Neural cell (in vitro differentiated cells): ENCODE data around the gene P2RY14. TPM values are rescaled to one million over a fixed set of nuclear protein-coding genes. Genes with fewer than 3 reads are reported as not detected.

Experiments used
- H2AFZ ChIP-seq: fragments of 200-600, 300-800 bp; sonication (generic), shearing (Covaris generic); 2 replicates; pipeline ENCODE4 v1.6.0; 2014; ENCODE audit warnings: low read depth, mild to moderate bottlenecking, antibody characterized with exemption, low read length, moderate library complexity
- H3F3A ChIP-seq: fragments of 200-600 bp; shearing (Covaris generic); 2 replicates; pipeline ENCODE4 v1.6.1; 2016; ENCODE audit warnings: mild to moderate bottlenecking, moderate library complexity, mixed read lengths, antibody characterized with exemption, low read length; ENCODE audit not compliant: insufficient read depth, poor library complexity, severe bottlenecking
- H3K27ac ChIP-seq: fragments of 200-600, 300-800 bp; sonication (generic), shearing (Covaris generic); 2 replicates; pipeline ENCODE4 v1.5.1; 2014; ENCODE audit warnings: mild to moderate bottlenecking, low read length, moderate library complexity
- H3K27me3 ChIP-seq: fragments of 300-800, 200-600 bp; sonication (generic), shearing (Covaris generic); 2 replicates; pipeline ENCODE4 v1.6.0; 2014; ENCODE audit warnings: mild to moderate bottlenecking, low read depth, low read length, moderate library complexity; ENCODE audit not compliant: insufficient read depth
- H3K36me3 ChIP-seq: fragments of 300-800, 200-600 bp; sonication (generic), shearing (Covaris generic); 2 replicates; pipeline ENCODE4 v1.5.1; 2014; ENCODE audit warnings: mild to moderate bottlenecking, antibody characterized with exemption, low read length, moderate library complexity; ENCODE audit not compliant: insufficient read depth
- H3K4me2 ChIP-seq: fragments of 300-800, 200-600 bp; sonication (generic), shearing (Covaris generic); 2 replicates; pipeline ENCODE4 v1.6.0; 2014; ENCODE audit warnings: mild to moderate bottlenecking, low read length
- H3K4me3 ChIP-seq: fragments of 300-800, 200-600 bp; sonication (generic), shearing (Covaris generic); 2 replicates; pipeline ENCODE4 v1.5.1; 2014; ENCODE audit warnings: mild to moderate bottlenecking, low read length, moderate library complexity
- H3K79me2 ChIP-seq: fragments of 200-600 bp; shearing (Covaris generic); replicated peaks from 2 replicates; pipeline ENCODE4 v1.6.0; 2014; ENCODE audit warnings: mild to moderate bottlenecking, low read length, moderate library complexity; ENCODE audit not compliant: insufficient read depth
- H3K9ac ChIP-seq: fragments of 300-800, 200-600 bp; sonication (generic), shearing (Covaris generic); 2 replicates; pipeline ENCODE4 v1.6.1; 2016; ENCODE audit warnings: mild to moderate bottlenecking, low read length, mixed read lengths
- H3K9me2 ChIP-seq: fragments of 200-600 bp; shearing (Covaris generic); 2 replicates; pipeline ENCODE4 v1.6.1; 2016; ENCODE audit warnings: mild to moderate bottlenecking, low read length, mixed read lengths; ENCODE audit not compliant: insufficient read depth
- H3K9me3 ChIP-seq: fragments of 200-600, 300-800 bp; sonication (generic), shearing (Covaris generic); 2 replicates; pipeline ENCODE4 v1.6.1; 2016; ENCODE audit warnings: mild to moderate bottlenecking, mixed run types, low read length, moderate library complexity, mixed read lengths
- H4K20me1 ChIP-seq: fragments of 200-600 bp; shearing (Covaris generic); 2 replicates; pipeline ENCODE4 v1.6.1; 2016; ENCODE audit warnings: mild to moderate bottlenecking, mixed run types; ENCODE audit not compliant: insufficient read depth
- CTCF ChIP-seq: fragments of 450-650 bp; IDR thresholded peaks from 2 replicates; pipeline ENCODE4 v1.5.1; 2014; ENCODE audit warnings: antibody characterized with exemption, mild to moderate bottlenecking, moderate library complexity; ENCODE audit not compliant: poor library complexity, severe bottlenecking
- EP300 ChIP-seq: fragments of 450-650 bp; conservative IDR thresholded peaks from 2 replicates; pipeline ENCODE4 v1.6.1; 2014; ENCODE audit warnings: antibody characterized with exemption, mild to moderate bottlenecking, moderate library complexity; ENCODE audit not compliant: poor library complexity, severe bottlenecking
- EZH2 ChIP-seq: fragments of 200-600, 300-800 bp; shearing (Covaris generic), sonication (generic); IDR thresholded peaks from 2 replicates; pipeline ENCODE4 v1.6.1; 2014; ENCODE audit warnings: antibody characterized with exemption, low read length, borderline replicate concordance, mild to moderate bottlenecking; ENCODE audit not compliant: insufficient read depth, poor library complexity, severe bottlenecking
- MXI1 ChIP-seq: fragments of 450-650 bp; conservative IDR thresholded peaks from 2 replicates; pipeline ENCODE4 v1.6.1; 2014; ENCODE audit warnings: antibody characterized with exemption, mild to moderate bottlenecking; ENCODE audit not compliant: poor library complexity, severe bottlenecking
- POLR2AphosphoS5 ChIP-seq: IDR thresholded peaks from 2 replicates; pipeline ENCODE4 v1.6.1; 2012
- RAD21 ChIP-seq: fragments of 450-650 bp; conservative IDR thresholded peaks from 2 replicates; pipeline ENCODE4 v1.6.1; 2014; ENCODE audit warnings: antibody characterized with exemption, mild to moderate bottlenecking, moderate library complexity
- REST ChIP-seq: IDR thresholded peaks from 2 replicates; pipeline ENCODE4 v1.6.1; 2012; ENCODE audit warnings: borderline replicate concordance
- SMC3 ChIP-seq: fragments of 450-650 bp; conservative IDR thresholded peaks from 2 replicates; pipeline ENCODE4 v1.6.1; 2014; ENCODE audit warnings: antibody characterized with exemption, mild to moderate bottlenecking, moderate library complexity; ENCODE audit not compliant: poor library complexity
- TAF1 ChIP-seq: IDR thresholded peaks from 2 replicates; pipeline ENCODE4 v1.6.1; 2012; ENCODE audit warnings: low read depth
- polyA plus RNA-seq: library from polyadenylated mRNA; depleted of rRNA; stranded (reverse); fragments of >200 nt; gene quantifications from 2 replicates; pipeline ENCODE4 v1.2.3, GENCODE V29; 2014

The P2RY14 gene
- polyA plus RNA-seq, 1 donor from 2014 or later: not detected

- no peak overlapping the region for H3K9ac ChIP-seq
- no peaks in the 10 kb centered on the region for H3K27me3 ChIP-seq
- TF ChIP-seq REST (no peak), RAD21 (no peak), MXI1 (no peak), POLR2AphosphoS5 (peak; percentile 6), EP300 (no peak), SMC3 (no peak), CTCF (no peak)
- H4K20me1 ChIP-seq: no peaks in the 10 kb centered on the region
- H3K27ac ChIP-seq: no peak overlapping the region
- H3F3A ChIP-seq: no peaks in the 10 kb centered on the region
- no peak overlapping the region for H2AFZ ChIP-seq
- H3K36me3 ChIP-seq: no peaks in the 10 kb centered on the region
- no peak overlapping the region for H3K4me2 ChIP-seq
- no peaks in the 10 kb centered on the region for H3K79me2 ChIP-seq
- H3K9me3 ChIP-seq: no peaks in the 10 kb centered on the region
- no peak overlapping the region for H3K4me3 ChIP-seq
- H3K9me2 ChIP-seq: no peaks in the 10 kb centered on the region
Observed at GRCh38 chr3:151213881-151214280, 64.5 kb downstream of the P2RY14 start.

GRCh38 chr3:151213151-151213550, 65.2 kb downstream of the P2RY14 start:
- Histone ChIP-seq H3K9me3 (no peaks in the 10 kb centered on the region), H3K9ac (no peak overlapping the region), H3K4me3 (no peak overlapping the region), H3K9me2 (no peaks in the 10 kb centered on the region), H3K36me3 (no peaks in the 10 kb centered on the region), H4K20me1 (no peaks in the 10 kb centered on the region), H3K4me2 (no peak overlapping the region), H3K79me2 (no peaks in the 10 kb centered on the region), H3F3A (no peaks in the 10 kb centered on the region), H3K27ac (no peak overlapping the region), H2AFZ (no peak overlapping the region), H3K27me3 (no peaks in the 10 kb centered on the region)
- TF ChIP-seq MXI1 (no peak), TAF1 (no peak), CTCF (no peak), REST (no peak), SMC3 (no peak), RAD21 (no peak), EP300 (no peak), POLR2AphosphoS5 (no peak), EZH2 (no peak)
